HTERT RPE-1 (cell line): ENCODE results near the gene AHNAK.

ENCODE experiments used
- in situ Hi-C: fragments of 300-500 bp; cut with MboI; formaldehyde crosslinking; loops from 4 replicates; pipeline ENCODE4 v1.14.3; 2020; ENCODE audit warnings: low sequenced_read_pairs

The AHNAK gene

DNA sequence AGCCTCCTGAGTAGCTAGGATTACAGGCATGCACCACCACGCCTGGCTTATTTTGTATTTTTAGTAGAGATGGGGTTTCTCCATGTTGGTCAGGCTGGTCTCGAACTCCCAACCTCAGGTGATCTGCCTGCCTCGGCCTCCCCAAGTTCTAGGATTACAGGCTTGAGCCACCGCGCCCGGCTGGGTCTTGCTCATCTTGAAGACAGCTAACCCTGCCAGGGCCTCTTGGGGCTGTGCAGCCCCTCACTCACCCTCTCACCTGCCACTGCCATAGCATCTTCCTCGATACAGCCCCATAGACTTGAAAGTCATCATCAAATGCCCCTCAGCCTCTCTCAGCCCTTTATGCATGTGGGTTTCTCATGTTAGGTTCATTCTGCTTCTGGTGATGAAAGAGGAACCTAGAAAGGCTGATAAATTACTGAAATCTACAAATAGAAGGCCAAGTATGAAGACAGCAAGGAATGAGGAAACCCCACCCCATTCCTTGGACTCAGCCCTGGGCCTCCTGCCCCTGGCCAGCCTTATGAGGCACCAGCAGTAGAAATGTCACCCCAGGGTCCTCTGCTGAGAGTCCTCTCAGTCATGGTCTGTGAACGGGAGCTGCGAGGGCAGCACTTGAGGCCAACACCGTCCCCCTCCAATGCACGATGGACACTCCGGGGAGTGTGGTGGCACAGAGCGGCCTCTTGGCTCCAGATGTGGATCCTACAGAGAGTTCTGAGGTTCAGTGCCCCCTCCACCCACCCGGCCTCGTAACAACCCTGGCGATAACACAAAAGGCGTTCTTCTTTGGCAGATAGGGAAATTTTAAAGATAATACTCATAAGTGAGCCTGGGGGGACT, 103.0 kb downstream of the AHNAK start:
- in situ Hi-C loops, result no loop called here

DNA sequence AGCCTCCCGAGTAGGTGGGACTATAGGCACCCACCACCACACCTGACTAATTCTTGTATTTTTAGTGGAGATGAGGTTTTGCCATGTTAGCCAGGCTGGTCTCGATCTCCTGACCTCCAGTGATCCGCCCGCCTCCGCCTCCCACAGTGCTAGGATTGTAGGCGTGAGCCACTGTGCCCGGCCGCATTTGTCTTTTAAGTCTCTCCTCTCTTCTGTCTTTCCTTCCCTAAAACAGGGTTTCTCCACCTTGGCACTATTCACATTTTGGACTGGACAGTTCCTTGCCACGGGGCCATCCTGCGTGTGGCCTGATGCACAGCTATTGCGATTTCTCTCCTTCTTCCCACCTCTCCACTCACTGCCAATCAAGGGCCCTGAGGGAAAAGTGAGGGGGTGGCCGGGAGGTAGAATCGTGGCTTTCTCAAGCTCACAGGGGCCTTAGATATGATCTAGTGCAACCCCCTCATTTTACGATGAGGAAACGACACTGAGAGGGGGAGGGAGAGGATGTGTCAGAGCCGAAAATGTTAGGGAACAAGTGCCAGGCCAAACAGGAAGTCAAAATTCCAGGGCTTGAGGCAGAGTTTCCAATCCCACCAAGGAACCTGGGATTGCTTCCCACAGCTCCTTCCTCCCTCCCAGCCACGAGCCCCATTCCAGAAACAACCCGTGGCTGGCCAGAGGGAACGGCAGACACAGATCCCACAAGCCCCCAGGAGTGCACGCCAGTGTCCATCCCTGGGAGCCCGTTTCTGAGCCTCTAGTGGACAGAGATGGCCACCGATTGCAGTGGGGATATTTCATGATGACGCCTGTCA, 106.6 kb downstream of the AHNAK start:
- in situ Hi-C loops, result no loop called here

DNA sequence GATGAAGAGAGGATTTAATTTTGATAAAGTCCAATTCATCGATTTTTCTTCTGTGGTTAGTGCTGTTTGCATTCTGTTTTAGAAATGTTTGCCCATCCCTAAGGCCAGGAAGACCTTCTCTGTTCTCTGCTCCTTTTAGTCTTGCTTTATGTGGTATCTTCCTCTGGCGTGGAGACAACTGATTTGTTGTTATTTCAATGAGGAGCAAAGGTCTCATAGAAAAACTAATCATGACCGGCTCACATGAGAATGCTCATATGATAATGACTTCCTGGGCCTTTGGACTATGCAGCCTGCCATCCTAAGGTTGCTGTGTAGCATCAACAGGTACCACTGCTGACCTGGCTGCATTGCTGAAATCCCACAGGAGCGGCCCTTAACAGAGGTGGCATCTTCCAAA, 108.0 kb downstream of the AHNAK start:
- in situ Hi-C loops, result no loop called here

DNA sequence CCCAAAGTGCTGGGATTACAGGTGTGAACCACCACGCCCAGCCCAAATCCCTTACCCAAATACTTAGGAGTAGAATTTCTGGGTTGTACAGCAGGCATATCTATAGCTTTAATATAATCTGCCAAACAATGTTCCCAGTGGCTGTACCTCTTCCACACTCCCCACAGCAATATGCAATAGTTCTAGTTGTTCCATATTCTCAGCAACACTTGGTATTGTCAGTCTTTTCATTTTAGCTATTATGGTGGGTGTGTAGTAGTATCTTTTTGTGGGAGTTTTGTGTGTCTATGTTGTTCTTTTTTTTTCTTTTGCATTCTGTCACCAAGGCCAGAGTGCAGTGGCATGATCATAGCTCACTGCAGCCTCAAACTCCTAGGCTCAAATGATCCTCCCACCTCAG, 109.0 kb downstream of the AHNAK start:
- in situ Hi-C loops, result no loop called here

DNA sequence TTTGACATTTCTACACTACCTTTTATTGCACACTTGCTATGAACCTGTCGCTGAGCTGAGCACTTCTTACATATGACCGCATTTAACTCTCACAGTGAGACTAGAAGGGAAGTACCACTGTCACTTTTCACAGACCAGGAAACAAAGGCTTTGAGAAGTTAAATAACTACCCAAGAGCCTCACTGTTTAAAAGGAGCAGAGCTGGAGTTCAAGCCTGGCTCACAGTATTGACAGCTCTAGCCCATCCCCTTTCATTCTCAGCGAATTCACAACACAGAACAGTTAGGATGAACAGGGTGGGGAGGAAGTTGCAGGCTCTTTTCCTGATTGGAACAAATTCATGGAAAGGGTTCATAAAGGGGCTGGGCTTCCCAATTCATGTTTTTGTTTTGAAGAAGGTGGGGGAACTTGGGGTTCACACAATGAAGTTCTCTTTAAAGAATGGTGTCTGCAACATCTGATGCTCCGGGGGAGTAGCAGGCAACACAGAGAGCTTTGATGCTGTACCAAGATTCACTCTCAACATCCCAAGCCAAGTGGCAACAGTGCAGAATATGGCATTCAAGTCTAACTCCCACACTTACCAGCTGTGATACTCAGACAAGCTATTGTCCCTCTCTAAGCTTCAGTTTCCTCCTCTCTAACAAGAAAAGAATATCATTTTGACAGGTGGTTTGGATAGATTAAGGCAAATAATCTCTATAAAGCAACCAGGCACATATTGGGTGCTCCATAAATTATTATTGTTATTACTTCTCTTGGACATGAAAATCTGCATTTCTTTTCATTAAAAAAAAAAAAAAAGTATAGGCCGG, 110.6 kb downstream of the AHNAK start:
- in situ Hi-C loops, result no loop called here

DNA sequence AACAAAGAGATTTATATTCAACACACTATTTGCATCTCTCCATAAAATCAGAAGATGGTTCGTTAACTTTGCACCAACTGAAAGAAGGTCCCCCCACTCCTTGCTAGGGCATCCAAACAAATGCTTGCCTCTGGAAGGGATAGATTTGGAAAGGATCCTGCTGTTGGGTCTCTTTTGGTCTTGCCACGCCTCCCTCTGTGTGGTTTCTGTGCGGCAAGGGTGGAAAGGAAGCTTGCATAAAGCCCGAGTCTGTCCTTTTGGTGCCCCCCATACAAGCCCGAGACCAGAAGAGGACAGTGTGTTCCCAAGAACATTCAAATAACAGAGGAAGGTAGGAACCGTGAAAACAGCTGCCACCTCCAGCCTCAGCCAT, 112.7 kb downstream of the AHNAK start:
- in situ Hi-C loops, result no loop called here

DNA sequence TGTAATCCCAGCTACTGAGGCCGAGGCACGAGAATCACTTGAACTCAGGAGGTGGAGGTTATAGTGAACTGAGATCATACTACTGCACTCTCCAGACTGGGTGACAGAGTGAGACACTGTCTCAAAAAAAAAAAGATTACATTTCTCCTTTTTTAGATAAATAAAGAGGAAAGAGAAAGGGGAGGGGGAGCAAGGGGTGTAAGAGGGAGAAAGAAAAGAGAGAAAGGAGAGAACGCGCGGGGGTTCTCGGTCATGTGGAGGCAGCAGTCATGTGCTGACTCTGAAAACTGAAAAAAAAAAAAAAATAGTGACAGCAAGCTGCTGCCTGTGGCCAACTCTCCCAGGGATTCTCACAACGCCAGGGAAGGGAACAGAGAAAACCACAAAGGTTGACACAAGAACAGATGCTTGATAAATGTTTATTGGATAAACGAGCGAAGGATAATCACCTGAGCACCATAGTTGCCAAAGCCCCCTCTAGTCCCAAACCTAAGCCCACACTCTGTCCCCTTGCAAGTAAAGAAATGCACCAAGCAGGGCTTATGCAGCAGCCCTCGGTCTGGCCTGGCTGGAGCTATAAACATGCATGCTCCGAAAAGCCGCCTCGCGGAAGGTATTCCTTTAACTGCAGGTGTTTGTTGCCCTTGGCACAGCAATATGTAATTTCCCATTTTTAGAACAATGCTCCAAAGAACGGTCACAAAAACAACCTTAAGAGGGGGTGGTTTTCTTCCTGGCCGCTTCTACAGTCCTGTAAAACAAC, 113.3 kb downstream of the AHNAK start:
- in situ Hi-C loops, result no loop called here

DNA sequence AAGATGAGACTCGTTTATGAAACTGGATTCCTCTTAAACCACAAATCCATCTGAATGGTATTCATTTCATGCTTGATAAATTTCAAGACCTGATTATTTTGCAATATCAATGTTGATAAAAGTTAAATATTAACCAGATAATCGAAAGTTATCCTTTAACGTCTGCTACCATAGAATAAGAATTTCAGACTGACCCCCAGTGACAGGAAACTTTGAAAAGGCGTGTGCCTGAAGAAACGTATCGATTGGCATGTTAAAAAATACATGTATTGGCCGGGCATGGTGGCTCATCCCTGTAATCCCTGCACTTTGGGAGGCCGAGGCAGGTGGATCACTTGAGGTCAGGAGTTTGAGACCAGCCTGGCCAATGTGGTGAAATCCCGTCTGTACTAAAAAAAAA, 113.9 kb downstream of the AHNAK start:
- in situ Hi-C loops, result no loop called here

DNA sequence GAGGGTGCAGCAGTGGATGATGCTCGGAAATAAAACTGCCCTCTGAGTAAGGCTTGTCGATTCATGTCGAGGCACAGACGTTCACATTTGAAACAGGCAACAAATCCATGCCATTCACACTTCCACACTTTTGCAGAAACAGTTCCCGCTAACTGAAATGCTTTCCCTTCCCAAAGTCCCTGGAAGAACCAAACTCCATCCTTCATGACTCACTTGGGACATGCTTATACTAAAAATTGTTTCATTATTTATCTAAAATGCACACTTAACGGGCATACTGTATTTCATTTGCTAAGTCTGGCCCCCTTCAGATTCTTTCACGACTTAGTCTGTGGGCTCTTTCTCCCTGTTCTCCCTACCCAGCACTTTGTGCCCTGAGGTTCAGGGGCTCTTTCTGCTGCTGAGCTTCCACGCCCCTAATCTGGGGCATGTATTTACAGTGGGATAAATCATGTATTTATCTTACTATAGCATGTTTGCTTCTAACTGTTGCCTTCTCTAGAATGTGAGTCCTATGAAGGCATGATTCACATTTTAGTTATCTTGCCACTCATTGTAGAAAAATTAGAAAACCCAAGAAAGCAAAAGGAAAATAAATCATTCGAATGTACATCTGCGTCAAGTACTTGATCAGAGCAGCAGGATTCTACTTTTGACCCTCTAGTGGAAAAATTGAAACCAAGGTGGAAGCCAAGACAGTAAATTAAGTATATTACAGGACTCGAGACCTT, 115.3 kb downstream of the AHNAK start:
- in situ Hi-C loops, result no loop called here

DNA sequence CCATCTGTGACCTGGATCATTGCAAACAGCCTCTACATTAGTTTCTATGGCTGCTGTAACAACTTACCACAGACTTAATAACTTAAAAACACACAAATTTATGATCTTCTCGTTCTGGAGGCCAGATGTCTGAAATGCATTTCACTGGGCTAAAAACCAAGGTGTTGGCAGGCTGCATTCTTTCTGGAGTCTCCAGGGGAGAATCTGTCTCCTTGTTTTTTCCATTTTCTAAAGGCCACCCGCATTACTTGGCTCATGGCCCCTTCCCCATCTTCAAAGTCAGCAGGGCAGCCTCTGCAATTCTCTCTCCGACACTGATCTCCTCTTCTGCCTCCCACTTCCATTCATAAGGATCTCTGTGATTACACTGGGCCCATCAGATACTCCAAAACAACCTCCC, 116.2 kb downstream of the AHNAK start:
- in situ Hi-C loops, result no loop called here

DNA sequence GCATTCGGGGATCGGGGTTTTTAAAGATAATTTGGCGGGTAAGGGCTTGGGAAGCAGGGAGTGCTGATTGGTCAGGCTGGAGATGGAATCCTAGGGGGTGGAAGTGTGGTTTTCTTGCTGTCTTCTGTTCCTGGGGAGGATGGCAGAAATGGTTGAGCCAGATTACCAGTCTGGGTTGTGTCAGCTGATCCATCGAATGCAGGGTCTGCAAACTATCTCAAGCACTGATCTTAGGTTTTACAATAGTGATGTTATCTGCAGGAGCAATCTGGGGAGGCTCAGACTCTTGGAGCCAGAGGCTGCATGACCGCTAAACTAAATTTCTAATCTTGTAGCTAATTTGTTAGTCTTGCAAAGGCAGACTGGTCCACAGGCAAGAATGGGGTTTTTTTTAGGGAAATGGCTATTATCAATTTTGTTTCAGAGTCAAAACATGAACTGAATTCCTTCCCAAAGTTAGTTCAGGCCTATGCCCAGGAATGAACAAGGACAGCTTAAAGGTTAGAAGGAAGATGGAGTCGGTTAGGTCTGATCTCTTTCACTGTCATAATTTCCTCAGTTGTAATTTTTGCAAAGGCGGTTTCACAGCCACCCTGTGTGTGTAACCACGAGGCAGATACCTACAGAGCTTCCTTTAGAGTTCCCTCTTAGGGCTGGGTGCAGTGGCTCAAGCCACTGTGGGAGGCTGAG, 117.6 kb downstream of the AHNAK start:
- in situ Hi-C loops, result no loop called here

DNA sequence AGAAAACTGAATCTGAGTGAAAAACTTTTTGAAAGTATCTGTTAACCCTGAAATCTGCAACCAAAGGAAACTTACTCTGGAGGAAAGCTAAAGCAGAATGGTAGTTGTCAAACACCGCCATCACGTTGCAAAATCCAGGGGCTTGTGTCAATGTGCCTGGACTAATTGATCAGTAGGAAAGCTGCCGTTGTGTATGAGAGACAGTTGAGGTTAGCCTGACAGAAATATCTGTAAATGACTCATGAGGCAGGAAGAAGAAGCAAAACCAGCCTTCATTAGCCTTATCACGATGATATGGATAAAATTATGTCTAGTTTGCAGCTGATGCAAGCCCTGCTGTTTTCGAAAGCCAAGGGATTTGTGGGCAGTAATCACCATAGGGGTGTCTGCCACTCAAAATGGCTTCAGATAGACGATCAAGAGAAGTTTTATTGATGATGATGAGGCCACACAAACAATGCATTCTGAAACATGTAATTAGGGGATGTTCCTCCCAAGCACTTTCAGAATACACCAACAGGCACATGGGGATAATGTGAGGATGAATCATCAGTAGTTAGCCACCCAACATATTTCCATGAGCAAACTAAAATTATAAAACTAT, 118.9 kb downstream of the AHNAK start:
- in situ Hi-C loops, result no loop called here

DNA sequence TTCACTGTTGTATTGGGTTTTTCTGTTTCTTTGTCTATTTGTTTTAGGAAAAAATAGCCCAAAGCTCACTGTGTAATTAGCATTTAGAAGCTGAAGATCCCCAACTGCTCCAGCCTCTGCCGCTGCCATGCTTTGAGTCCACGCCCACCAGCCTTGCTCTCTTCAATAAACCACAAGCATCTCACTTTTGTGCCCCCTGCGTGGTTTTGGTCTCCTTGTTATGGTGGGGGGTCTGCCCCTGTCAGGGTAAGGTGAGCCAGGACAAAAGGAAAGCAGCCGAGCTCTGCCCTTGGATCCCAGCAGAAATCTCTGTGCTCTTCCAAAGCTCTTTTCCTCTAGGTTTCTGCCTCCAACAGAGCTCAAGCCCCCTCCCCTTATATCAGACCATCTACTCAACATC, 123.6 kb downstream of the AHNAK start:
- in situ Hi-C loops, result no loop called here

DNA sequence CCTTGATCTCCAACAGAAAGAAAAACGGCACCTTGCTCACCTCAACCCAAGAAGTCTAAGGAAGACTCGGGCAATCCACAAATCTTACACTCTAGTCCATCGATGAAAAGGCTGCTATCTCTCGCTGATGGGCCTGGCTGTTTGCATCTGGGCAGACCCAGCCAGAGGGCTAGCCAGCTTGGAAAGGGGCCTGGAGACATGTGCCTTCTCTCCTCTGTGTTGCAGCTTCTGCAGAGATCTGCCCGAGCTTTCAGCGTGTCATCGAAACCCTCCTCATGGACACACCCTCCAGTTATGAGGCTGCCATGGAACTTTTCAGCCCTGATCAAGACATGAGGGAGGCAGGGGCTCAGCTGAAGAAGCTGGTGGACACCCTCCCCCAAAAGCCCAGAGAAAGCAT, 124.6 kb downstream of the AHNAK start:
- in situ Hi-C loops, result no loop called here

DNA sequence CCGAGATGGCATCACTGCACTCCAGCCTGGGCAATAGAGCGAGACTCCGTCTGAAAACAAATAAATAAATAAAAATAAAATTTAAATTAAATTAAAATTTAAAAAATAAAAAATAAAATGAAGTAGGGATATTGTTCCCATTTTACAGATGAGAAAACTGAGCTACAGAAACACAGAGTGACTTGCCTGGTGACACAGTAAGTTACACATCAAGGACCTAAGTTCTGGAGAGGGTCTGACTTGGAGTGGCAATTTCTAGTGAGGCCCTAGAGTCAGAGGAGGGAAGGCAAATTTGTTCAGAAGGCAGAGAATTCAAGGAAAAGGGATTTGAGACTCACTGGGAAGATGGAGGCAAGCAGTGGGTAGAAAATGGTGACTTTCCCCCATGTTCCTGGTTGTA, 125.7 kb downstream of the AHNAK start:
- in situ Hi-C loops, result no loop called here

DNA sequence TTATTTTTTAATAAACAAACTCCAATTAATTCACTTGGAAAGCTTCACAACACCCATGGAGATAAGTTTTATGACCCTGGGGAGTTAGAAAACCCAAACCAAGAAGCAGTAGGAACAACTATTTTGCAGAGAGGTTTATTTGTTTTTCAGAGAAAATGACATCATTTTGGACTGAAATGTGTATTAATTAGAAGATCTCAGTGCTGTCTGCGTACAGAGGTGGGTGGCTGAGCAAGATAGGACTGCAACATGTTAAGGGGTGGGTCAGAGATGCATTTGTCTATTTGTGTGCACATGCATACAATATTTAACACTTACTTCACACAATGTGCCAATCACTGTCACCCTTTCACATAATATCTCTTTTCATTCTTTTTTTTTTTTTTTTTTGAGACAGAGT, 126.7 kb downstream of the AHNAK start:
- in situ Hi-C loops, result no loop called here

DNA sequence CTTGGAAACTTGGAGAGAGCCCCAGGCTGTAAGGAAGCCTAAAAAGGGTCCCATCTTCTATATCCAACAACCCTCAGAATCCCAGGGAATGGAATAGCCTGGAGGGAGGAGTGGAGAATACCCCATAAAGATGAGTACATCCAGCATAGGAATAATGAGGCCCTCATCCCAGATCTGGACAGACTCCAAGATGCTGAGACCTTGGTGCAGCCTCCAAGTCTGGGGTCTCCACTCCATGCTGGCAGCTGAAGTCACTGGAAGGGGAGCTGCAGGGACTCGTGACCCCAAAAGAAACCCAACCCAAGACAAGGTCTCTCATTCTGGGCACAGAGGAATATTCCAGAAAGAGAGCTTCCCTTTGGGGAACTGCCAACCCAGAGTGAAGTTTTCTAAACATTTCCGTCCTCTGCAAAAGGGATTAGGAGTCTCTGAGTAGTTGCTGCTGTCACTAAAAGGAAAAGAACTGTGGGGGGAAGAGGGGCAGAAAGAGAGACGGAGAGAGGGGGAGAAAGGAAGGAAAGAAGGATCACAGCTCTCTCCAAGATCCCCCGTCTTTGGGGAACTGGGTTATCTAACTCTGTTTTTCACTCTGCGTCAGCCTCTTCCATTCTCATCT, 127.2 kb downstream of the AHNAK start:
- in situ Hi-C loops, result no loop called here

DNA sequence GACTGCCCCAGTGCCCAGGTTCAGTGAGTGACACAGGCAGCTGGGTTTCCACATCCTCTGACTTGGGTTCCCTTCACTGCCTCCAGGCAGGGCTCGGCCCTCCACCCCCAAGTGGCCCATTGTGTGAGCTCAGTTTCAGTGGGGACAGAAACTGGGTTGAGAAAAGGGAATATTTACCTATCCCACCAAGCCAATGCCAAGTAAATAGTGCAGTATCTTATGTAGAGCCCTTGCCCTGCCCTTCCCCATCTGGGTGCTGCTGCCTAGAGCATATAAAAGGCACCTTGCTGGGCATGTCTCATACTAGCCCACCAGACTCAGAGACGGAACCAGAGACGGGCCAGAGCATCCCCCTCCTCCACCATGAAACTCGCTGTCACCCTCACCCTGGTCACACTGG, 127.9 kb downstream of the AHNAK start, which contains the start of gene SCGB1A1:
Gene SCGB1A1 (plus strand): TSS at position 301 of the 400 bp plus-strand sequence. CDS start 63 bp downstream, at position 364.
- in situ Hi-C loops, result no loop called here
